Ovary (tissue), 3 donors: Measurements from ENCODE around the gene LMO3.

Source experiments
- EP300 ChIP-seq: sonication (generic); formaldehyde crosslinking; IDR thresholded peaks from one replicate; pipeline ENCODE4 v1.6.1; 2017; ENCODE audit warnings: antibody characterized with exemption
- POLR2A ChIP-seq: fragments of 450-650 bp; IDR thresholded peaks from one replicate; pipeline ENCODE4 v1.6.1; 2017; ENCODE audit warnings: antibody characterized with exemption, mild to moderate bottlenecking, moderate library complexity
- TF ChIP-seq, protein P1 (sequence below), 3 donors: fragments of 450-650 bp in 2 of 3; fragments of 200-600 bp in 1 of 3; IDR thresholded peaks; one replicate each; pipeline versions ENCODE4 v1.5.1 to v1.8.0; 2016 to 2022; ENCODE audit warnings: antibody characterized with exemption in 3 of 3, mild to moderate bottlenecking in 1 of 3
- donor health status: DM: no; HTN: no; CAD: no.

DNA sequence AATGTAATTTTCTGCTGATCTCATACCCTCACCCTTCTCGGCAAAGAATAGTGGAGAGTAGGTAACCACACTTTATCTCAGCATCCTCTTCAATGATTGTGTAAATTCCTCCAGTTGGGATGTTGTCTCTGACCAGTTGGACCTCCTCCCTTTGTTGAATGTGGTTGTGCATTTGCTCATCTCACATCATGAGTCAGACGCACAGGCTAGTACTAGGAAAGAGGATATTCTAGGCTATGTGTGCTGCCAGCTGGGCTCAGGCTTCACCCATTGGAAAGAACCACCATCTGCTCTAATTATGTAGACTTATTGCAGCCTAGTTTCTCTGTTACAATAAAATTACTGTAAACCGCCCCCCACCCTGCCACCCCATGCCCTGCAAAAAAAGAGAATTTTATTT lies 90.3 kb downstream of the LMO3 start:
- TF ChIP-seq, protein P1, sequence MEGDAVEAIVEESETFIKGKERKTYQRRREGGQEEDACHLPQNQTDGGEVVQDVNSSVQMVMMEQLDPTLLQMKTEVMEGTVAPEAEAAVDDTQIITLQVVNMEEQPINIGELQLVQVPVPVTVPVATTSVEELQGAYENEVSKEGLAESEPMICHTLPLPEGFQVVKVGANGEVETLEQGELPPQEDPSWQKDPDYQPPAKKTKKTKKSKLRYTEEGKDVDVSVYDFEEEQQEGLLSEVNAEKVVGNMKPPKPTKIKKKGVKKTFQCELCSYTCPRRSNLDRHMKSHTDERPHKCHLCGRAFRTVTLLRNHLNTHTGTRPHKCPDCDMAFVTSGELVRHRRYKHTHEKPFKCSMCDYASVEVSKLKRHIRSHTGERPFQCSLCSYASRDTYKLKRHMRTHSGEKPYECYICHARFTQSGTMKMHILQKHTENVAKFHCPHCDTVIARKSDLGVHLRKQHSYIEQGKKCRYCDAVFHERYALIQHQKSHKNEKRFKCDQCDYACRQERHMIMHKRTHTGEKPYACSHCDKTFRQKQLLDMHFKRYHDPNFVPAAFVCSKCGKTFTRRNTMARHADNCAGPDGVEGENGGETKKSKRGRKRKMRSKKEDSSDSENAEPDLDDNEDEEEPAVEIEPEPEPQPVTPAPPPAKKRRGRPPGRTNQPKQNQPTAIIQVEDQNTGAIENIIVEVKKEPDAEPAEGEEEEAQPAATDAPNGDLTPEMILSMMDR (IDR thresholded peaks at IDR 0.05), result no peak
- no peak for TF ChIP-seq POLR2A
- no peak for TF ChIP-seq EP300
